Stimulated activated CD8-positive, alpha-beta memory T cell treated with anti-CD3 and anti-CD28 coated beads, Interleukin-7, amount 100 ng/mL, for 48 hours (primary cell): ENCODE measurements around the gene PPAN.
A peak's percentile ranks its signal among the peaks of the same experiment; 100 is the strongest.

Experiments used
- DNase-seq, 2 donors: peaks; one replicate each; pipeline ENCODE4 v3.0.0-alpha.2; 2020; ENCODE audit warnings: low read depth in 1 of 2; ENCODE audit errors: extremely low read depth in 1 of 2

Gene PPAN

GRCh38 chr19:10092648-10093294 lies 13.4 kb upstream of the PPAN start:
- no peak for DNase-seq

GRCh38 chr19:10093295-10094186 lies 12.6 kb upstream of the PPAN start:
- DNase-seq, result no peak

GRCh38 chr19:10095622-10095947 lies 10.6 kb upstream of the PPAN start:
- DNase-seq, result no peak

GRCh38 chr19:10095948-10096614 lies 10.1 kb upstream of the PPAN start:
- peak; percentile 69 to 85 for DNase-seq

- DNase-seq, result no peak
Measured at GRCh38 chr19:10096615-10096963, 9.6 kb upstream of the PPAN start.

GRCh38 chr19:10100163-10100785 lies 5.9 kb upstream of the PPAN start:
- no peak for DNase-seq

- no peak for DNase-seq
Measured at GRCh38 chr19:10102787-10103236, 3.4 kb upstream of the PPAN start.

GRCh38 chr19:10104130-10104513 lies 2.0 kb upstream of the PPAN start:
- no peak for DNase-seq

GRCh38 chr19:10104665-10105508 lies 1.3 kb upstream of the PPAN start:
- DNase-seq, result peak; percentile 62 to 87

- DNase-seq, result peak; percentile 73 to 89
Measured at GRCh38 chr19:10105509-10106099, 558 bp upstream of the PPAN start.

- DNase-seq, result no peak
Measured at GRCh38 chr19:10107254-10107653, 1.1 kb downstream of the PPAN start.

GRCh38 chr19:10107817-10108367 lies 1.7 kb downstream of the PPAN start:
- DNase-seq, result no peak

GRCh38 chr19:10109528-10109927 lies 3.4 kb downstream of the PPAN start:
- DNase-seq, result no peak

- no peak for DNase-seq
Measured at GRCh38 chr19:10110076-10110971, 4.2 kb downstream of the PPAN start.

- no peak for DNase-seq
Measured at GRCh38 chr19:10110972-10111317, 4.8 kb downstream of the PPAN start.

- peak in 1 of 2 donors; percentile 70 for DNase-seq
Measured at GRCh38 chr19:10111405-10111811, 5.2 kb downstream of the PPAN start, which contains the start of gene P2RY11. Gene P2RY11 (plus strand): TSS chr19:10111693. CDS start chr19:10111722, 29 bp downstream.

- DNase-seq, result peak; percentile 64 to 70
Measured at GRCh38 chr19:10112037-10112761, 6.0 kb downstream of the PPAN start.
